SK-N-SH (cell line): ENCODE measurements around the gene CEP57. TPM values are rescaled to one million over a fixed set of nuclear protein-coding genes. Genes with fewer than 3 reads are reported as not detected.

Experiments
- CTCF ChIA-PET: fragments of 300-600, 350-600 bp; formaldehyde crosslinking; extraction: SDS; loops from one replicate; lab custom pipeline; 2021; lab: Yijun Ruan, JAX
- POLR2A ChIA-PET: fragments of 350-600 bp; sonication (Branson Sonifier 250); formaldehyde crosslinking; extraction: SDS; loops from one replicate; lab custom pipeline; 2020; ENCODE audit warnings: antibody characterized with exemption, inconsistent platforms; lab: Yijun Ruan, JAX
- DNase-seq: peaks from one replicate; pipeline ENCODE4 v3.0.0; 2012
- H2AFZ ChIP-seq: fragments of 200-600 bp; sonication (generic); 2 replicates; pipeline ENCODE4 v1.8.1; 2016; ENCODE audit warnings: antibody characterized with exemption, mild to moderate bottlenecking, low read depth
- H3F3A ChIP-seq: fragments of 200-600 bp; sonication (generic); replicated peaks from 2 replicates; pipeline ENCODE3; 2016; ENCODE audit warnings: antibody characterized with exemption, mild to moderate bottlenecking; ENCODE audit not compliant: insufficient read depth
- H3K27ac ChIP-seq, 2 experiments: fragments of 200-500 bp in 1 of 2; fragments of 200-600 bp in 1 of 2; sonication (Bioruptor generic) in 1 of 2; sonication (generic), shearing (Covaris generic) in 1 of 2; 2 replicates each; pipeline versions ENCODE4 v1.5.1 to v1.6.1; 2014 to 2016; ENCODE audit warnings: low read depth in 2 of 2, inconsistent platforms in 1 of 2, low read length in 1 of 2, mild to moderate bottlenecking in 1 of 2, mixed read lengths in 1 of 2
- H3K27me3 ChIP-seq: fragments of 200-600 bp; sonication (generic), shearing (Covaris generic); 2 replicates; pipeline ENCODE4 v1.6.1; 2016; ENCODE audit warnings: mixed run types; ENCODE audit not compliant: insufficient read depth
- H3K36me3 ChIP-seq, 2 experiments: fragments of 200-500 bp in 1 of 2; fragments of 200-600 bp in 1 of 2; sonication (Bioruptor generic) in 1 of 2; sonication (generic) in 1 of 2; replicated peaks in 1 of 2; 2 replicates each; pipeline versions ENCODE3 to v1.5.1; 2014 to 2016; ENCODE audit warnings: low read length in 1 of 2, mild to moderate bottlenecking in 1 of 2; ENCODE audit not compliant: insufficient read depth in 2 of 2, control insufficient read depth in 1 of 2
- H3K4me1 ChIP-seq, 2 experiments: fragments of 200-500 bp in 1 of 2; fragments of 200-600 bp in 1 of 2; sonication (Bioruptor generic) in 1 of 2; sonication (generic), shearing (Covaris generic) in 1 of 2; 2 replicates each; pipeline versions ENCODE4 v1.5.1 to v1.6.1; 2014 to 2016; ENCODE audit warnings: low read depth in 1 of 2, low read length in 1 of 2, mixed run types in 1 of 2; ENCODE audit not compliant: insufficient read depth in 2 of 2, control insufficient read depth in 1 of 2
- H3K4me2 ChIP-seq: fragments of 200-600 bp; sonication (generic), shearing (Covaris generic); 2 replicates; pipeline ENCODE4 v1.6.1; 2017; ENCODE audit warnings: mixed run types
- H3K4me3 ChIP-seq, 2 experiments: fragments of 200-500 bp in 1 of 2; fragments of 200-600 bp in 1 of 2; sonication (Bioruptor generic) in 1 of 2; sonication (generic), shearing (Covaris generic) in 1 of 2; 2 replicates each; pipeline versions ENCODE4 v1.5.1 to v1.8.1; 2014 to 2016; ENCODE audit warnings: low read depth in 2 of 2, inconsistent platforms in 1 of 2, low read length in 1 of 2, mild to moderate bottlenecking in 1 of 2, mixed read lengths in 1 of 2, moderate library complexity in 1 of 2
- H3K79me2 ChIP-seq: fragments of 200-600 bp; sonication (generic); 2 replicates; pipeline ENCODE4 v1.8.1; 2017; ENCODE audit warnings: mild to moderate bottlenecking; ENCODE audit not compliant: insufficient read depth
- H3K9ac ChIP-seq: fragments of 200-600 bp; sonication (generic); 2 replicates; pipeline ENCODE4 v1.6.1; 2017; ENCODE audit warnings: mixed run types
- H3K9me2 ChIP-seq: fragments of 200-600 bp; sonication (generic); 2 replicates; pipeline ENCODE4 v1.6.1; 2017; ENCODE audit warnings: mixed run types
- H3K9me3 ChIP-seq: fragments of 200-600 bp; sonication (generic); 2 replicates; pipeline ENCODE4 v1.6.1; 2017; ENCODE audit warnings: mixed run types, mild to moderate bottlenecking, moderate library complexity
- H4K20me1 ChIP-seq: fragments of 200-600 bp; sonication (generic); 2 replicates; pipeline ENCODE4 v1.6.1; 2017; ENCODE audit warnings: mild to moderate bottlenecking, mixed run types; ENCODE audit not compliant: insufficient read depth
- CHD2 ChIP-seq: fragments of 150-350 bp; IDR thresholded peaks from 2 replicates; pipeline ENCODE4 v1.6.1; 2018; ENCODE audit warnings: low read length; ENCODE audit not compliant: partially characterized antibody
- EZH2phosphoT487 ChIP-seq: fragments of 200-600 bp; sonication (generic); IDR thresholded peaks from 2 replicates; pipeline ENCODE4 v1.6.1; 2017; ENCODE audit warnings: low read depth, mixed run types, mild to moderate bottlenecking, antibody characterized with exemption, moderate library complexity, borderline replicate concordance
- FOXJ3 ChIP-seq: sonication (generic); formaldehyde crosslinking; IDR thresholded peaks from 2 replicates; pipeline ENCODE4 v1.5.1; 2020; ENCODE audit warnings: mild to moderate bottlenecking, missing genetic modification reagents
- GABPA ChIP-seq: IDR thresholded peaks from 2 replicates; pipeline ENCODE4 v1.4.0; 2012; ENCODE audit warnings: low read depth, mild to moderate bottlenecking
- MAX ChIP-seq: IDR thresholded peaks from 2 replicates; pipeline ENCODE4 v1.4.0; 2012; ENCODE audit warnings: low read depth
- MXI1 ChIP-seq: IDR thresholded peaks from 2 replicates; pipeline ENCODE4 v1.6.1; 2012; ENCODE audit warnings: mild to moderate bottlenecking, low read depth, low read length, improper control_type of control experiment
- NFIC ChIP-seq: IDR thresholded peaks from 2 replicates; pipeline ENCODE4 v1.4.0; 2012; ENCODE audit warnings: borderline replicate concordance
- POLR2AphosphoS5 ChIP-seq: IDR thresholded peaks from 2 replicates; pipeline ENCODE4 v1.6.1; 2012; ENCODE audit warnings: low read depth, low read length
- RCOR1 ChIP-seq: fragments of 150-350 bp; IDR thresholded peaks from 2 replicates; pipeline ENCODE4 v1.6.1; 2017; ENCODE audit warnings: antibody characterized with exemption, low read length
- RFX5 ChIP-seq: IDR thresholded peaks from 2 replicates; pipeline ENCODE4 v1.6.1; 2012; ENCODE audit warnings: mild to moderate bottlenecking, improper control_type of control experiment, low read length
- RXRA ChIP-seq: IDR thresholded peaks from 2 replicates; pipeline ENCODE4 v1.4.0; 2012; ENCODE audit warnings: low read depth, mild to moderate bottlenecking, borderline replicate concordance
- SIN3A ChIP-seq: IDR thresholded peaks from 2 replicates; pipeline ENCODE4 v1.6.1; 2012; ENCODE audit warnings: low read depth, mild to moderate bottlenecking, low read length, moderate library complexity, borderline replicate concordance
- TAF1 ChIP-seq: IDR thresholded peaks from 2 replicates; pipeline ENCODE4 v1.6.1; 2012; ENCODE audit warnings: low read depth, mild to moderate bottlenecking, low read length, moderate library complexity, borderline replicate concordance
- YY1 ChIP-seq: IDR thresholded peaks from 2 replicates; pipeline ENCODE4 v1.4.0; 2012; ENCODE audit warnings: low read depth, mild to moderate bottlenecking
- WGBS: methylation state at CpG from one replicate; pipeline ENCODE4 v1.1.6; 2017; ENCODE audit warnings: low lambda C conversion rate; 5-methylcytosine and 5-hydroxymethylcytosine counted together
- polyA plus RNA-seq, 3 experiments: library from polyadenylated mRNA; depleted of rRNA; stranded (reverse); fragments of >200 nt; gene quantifications; 2 replicates each; pipeline ENCODE4 v1.2.3, GENCODE V29; 2012
- TF ChIP-seq, protein P1 (sequence below): IDR thresholded peaks from 2 replicates; pipeline ENCODE4 v1.4.0; 2012; ENCODE audit warnings: low read depth, borderline replicate concordance
- TF ChIP-seq, protein P2 (sequence below): fragments of 150-350 bp; IDR thresholded peaks from 2 replicates; pipeline ENCODE4 v1.6.1; 2016; ENCODE audit warnings: mild to moderate bottlenecking, low read depth, low read length
- TF ChIP-seq, protein P3 (sequence below): fragments of 200-600 bp; sonication (generic); IDR thresholded peaks from 2 replicates; pipeline ENCODE4 v1.6.1; 2017; ENCODE audit warnings: antibody characterized with exemption, mild to moderate bottlenecking, moderate library complexity
- TF ChIP-seq, protein P4 (sequence below): IDR thresholded peaks from 2 replicates; pipeline ENCODE4; 2012

Gene CEP57
- 12.2 and 16.0 TPM in 2 replicates for polyA plus RNA-seq (2012; rRNA removed)
- polyA plus RNA-seq (2012; cell fraction: cytosol; rRNA removed), result 15.7 and 16.7 TPM in 2 replicates
- 14.1 and 26.0 TPM in 2 replicates for polyA plus RNA-seq (2012; cell fraction: nucleus; rRNA removed)

GRCh38 chr11:95790123-95790932, at the start of gene CEP57:
Gene CEP57, plus strand, starts transcription at chr11:95790498. Its CDS starts 201 bp downstream, at chr11:95790699.
- Histone ChIP-seq H3K27me3 (no peaks in the 10 kb centered on the region), H3K4me1 (peaks cover 8 to 33% of the 10 kb centered on the region in 2 experiments), H3K9me3 (no peaks in the 10 kb centered on the region), H3K36me3 (peaks cover 23 to 25% of the 10 kb centered on the region in 2 experiments), H3K27ac (peak within 1 kb of the TSS; percentile 94 to 97), H3F3A (peaks cover 8% of the 10 kb centered on the region), H3K9ac (peak within 1 kb of the TSS; percentile 93)
- WGBS, result 2% methylated on average over 30 of the region's 55 CpGs
- TF ChIP-seq, protein P1, sequence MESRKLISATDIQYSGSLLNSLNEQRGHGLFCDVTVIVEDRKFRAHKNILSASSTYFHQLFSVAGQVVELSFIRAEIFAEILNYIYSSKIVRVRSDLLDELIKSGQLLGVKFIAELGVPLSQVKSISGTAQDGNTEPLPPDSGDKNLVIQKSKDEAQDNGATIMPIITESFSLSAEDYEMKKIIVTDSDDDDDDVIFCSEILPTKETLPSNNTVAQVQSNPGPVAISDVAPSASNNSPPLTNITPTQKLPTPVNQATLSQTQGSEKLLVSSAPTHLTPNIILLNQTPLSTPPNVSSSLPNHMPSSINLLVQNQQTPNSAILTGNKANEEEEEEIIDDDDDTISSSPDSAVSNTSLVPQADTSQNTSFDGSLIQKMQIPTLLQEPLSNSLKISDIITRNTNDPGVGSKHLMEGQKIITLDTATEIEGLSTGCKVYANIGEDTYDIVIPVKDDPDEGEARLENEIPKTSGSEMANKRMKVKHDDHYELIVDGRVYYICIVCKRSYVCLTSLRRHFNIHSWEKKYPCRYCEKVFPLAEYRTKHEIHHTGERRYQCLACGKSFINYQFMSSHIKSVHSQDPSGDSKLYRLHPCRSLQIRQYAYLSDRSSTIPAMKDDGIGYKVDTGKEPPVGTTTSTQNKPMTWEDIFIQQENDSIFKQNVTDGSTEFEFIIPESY, result peak; percentile 3; the same call in 1 of the 2 replicates
- peak; percentile 74 for TF ChIP-seq RFX5
- TF ChIP-seq, protein P2, sequence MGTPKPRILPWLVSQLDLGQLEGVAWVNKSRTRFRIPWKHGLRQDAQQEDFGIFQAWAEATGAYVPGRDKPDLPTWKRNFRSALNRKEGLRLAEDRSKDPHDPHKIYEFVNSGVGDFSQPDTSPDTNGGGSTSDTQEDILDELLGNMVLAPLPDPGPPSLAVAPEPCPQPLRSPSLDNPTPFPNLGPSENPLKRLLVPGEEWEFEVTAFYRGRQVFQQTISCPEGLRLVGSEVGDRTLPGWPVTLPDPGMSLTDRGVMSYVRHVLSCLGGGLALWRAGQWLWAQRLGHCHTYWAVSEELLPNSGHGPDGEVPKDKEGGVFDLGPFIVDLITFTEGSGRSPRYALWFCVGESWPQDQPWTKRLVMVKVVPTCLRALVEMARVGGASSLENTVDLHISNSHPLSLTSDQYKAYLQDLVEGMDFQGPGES, result peak; percentile 47
- peak; percentile 61 for TF ChIP-seq GABPA
- TF ChIP-seq RCOR1, result no peak
- no peak for TF ChIP-seq EZH2phosphoT487
- TF ChIP-seq YY1, result peak; percentile 87
- peak; percentile 31; the same call in 1 of the 2 replicates for TF ChIP-seq FOXJ3
- TF ChIP-seq CHD2, result no peak
- TF ChIP-seq POLR2AphosphoS5, result peak; percentile 57
- TF ChIP-seq, protein P3, sequence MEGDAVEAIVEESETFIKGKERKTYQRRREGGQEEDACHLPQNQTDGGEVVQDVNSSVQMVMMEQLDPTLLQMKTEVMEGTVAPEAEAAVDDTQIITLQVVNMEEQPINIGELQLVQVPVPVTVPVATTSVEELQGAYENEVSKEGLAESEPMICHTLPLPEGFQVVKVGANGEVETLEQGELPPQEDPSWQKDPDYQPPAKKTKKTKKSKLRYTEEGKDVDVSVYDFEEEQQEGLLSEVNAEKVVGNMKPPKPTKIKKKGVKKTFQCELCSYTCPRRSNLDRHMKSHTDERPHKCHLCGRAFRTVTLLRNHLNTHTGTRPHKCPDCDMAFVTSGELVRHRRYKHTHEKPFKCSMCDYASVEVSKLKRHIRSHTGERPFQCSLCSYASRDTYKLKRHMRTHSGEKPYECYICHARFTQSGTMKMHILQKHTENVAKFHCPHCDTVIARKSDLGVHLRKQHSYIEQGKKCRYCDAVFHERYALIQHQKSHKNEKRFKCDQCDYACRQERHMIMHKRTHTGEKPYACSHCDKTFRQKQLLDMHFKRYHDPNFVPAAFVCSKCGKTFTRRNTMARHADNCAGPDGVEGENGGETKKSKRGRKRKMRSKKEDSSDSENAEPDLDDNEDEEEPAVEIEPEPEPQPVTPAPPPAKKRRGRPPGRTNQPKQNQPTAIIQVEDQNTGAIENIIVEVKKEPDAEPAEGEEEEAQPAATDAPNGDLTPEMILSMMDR, result no peak
- TF ChIP-seq TAF1, result peak; percentile 54; the same call in 1 of the 2 replicates
- TF ChIP-seq, protein P4, sequence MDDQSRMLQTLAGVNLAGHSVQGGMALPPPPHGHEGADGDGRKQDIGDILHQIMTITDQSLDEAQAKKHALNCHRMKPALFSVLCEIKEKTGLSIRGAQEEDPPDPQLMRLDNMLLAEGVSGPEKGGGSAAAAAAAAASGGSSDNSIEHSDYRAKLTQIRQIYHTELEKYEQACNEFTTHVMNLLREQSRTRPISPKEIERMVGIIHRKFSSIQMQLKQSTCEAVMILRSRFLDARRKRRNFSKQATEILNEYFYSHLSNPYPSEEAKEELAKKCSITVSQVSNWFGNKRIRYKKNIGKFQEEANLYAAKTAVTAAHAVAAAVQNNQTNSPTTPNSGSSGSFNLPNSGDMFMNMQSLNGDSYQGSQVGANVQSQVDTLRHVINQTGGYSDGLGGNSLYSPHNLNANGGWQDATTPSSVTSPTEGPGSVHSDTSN, result peak; percentile 97
- 0 out of 2 replicates have a peak, but pooled peaks have one; percentile 13 for TF ChIP-seq NFIC
- TF ChIP-seq SIN3A, result peak; percentile 16; the same call in 1 of the 2 replicates
- TF ChIP-seq RXRA, result no peak
- TF ChIP-seq MAX, result peak; percentile 43; the same call in 1 of the 2 replicates
- peak; percentile 4 for TF ChIP-seq MXI1
- TF ChIP-seq, all 33 proteins: peak for 13
- ChIA-PET POLR2A (interaction anchor here (0.6 to 2.0 kb wide), 6 partner anchors 37 to 733 kb away, joined by 3 to 9 read pairs (median 3); partner anchors contain the start of genes CCDC82, JRKL and SRSF8), CTCF (interaction anchor here (1.0 to 2.7 kb wide), 5 partner anchors 9 to 636 kb away, joined by 3 to 10 read pairs (median 3); partner anchors contain the start of genes CCDC82 and JRKL)
- DNase-seq, result peak; percentile 83
- Histone ChIP-seq H2AFZ (peak within 1 kb of the TSS; percentile 92), H3K4me2 (peak within 1 kb of the TSS; percentile 94), H3K9me2 (no peaks in the 10 kb centered on the region), H4K20me1 (peaks cover 4% of the 10 kb centered on the region; the same call in 1 of the 2 replicates), H3K4me3 (peak within 1 kb of the TSS; percentile 84 to 96), H3K79me2 (peaks cover 80% of the 10 kb centered on the region)
